ENCODE measurements around the gene OTUD7B. TPM values are rescaled to one million over a fixed set of nuclear protein-coding genes. Genes with fewer than 3 reads are reported as not detected.

Gene OTUD7B
- total and polyA plus RNA-seq, 4 donors: 4.0 to 28.3 (median 17.1) TPM

- TF ChIP-seq CTCF (IDR thresholded peaks at IDR 0.05; ENCODE audit: control extremely low read depth, extremely low read depth): no peak
- Histone ChIP-seq H3K9ac (ENCODE audit: insufficient read depth in 1 of 2, low read length in 2 of 2) (no peak overlapping the region), H3K9me3 (ENCODE audit: control insufficient read depth in 4 of 4, insufficient read depth in 3 of 4, low read length in 3 of 4) (no peaks in the 10 kb centered on the region), H3K36me3 (ENCODE audit: control insufficient read depth in 4 of 4, insufficient read depth in 4 of 4, low read length in 4 of 4) (no peaks in the 10 kb centered on the region), H3K27ac (ENCODE audit: low read depth in 1 of 2, low read length in 1 of 2) (no peak overlapping the region), H3K4me3 (no peak overlapping the region), H3K27me3 (ENCODE audit: control insufficient read depth in 3 of 3, insufficient read depth in 3 of 3, low read length in 2 of 3) (no peaks in the 10 kb centered on the region), H3K4me1 (ENCODE audit: control insufficient read depth in 5 of 5, insufficient read depth in 5 of 5, low read length in 5 of 5) (no peaks in the 10 kb centered on the region)
- no peak for DNase-seq
- no peak for ATAC-seq (ENCODE audit: insufficient read depth, low FRiP score)
Observed at GRCh38 chr1:150034336-150034735, 23.8 kb upstream of the OTUD7B start.

GRCh38 chr1:150028322-150028721 lies 17.8 kb upstream of the OTUD7B start:
- H3K9me3 ChIP-seq (ENCODE audit: control insufficient read depth in 4 of 4, insufficient read depth in 3 of 4, low read length in 3 of 4): no peaks in the 10 kb centered on the region
- DNase-seq (peak in 1 of 3 donors; percentile 36), ATAC-seq (ENCODE audit: insufficient read depth, low FRiP score) (no peak)
- WGBS, 2 donors: 93 to 95% methylated on average over 1 of the region's 1 CpG
- no peaks in the 10 kb centered on the region for H3K27me3 ChIP-seq (ENCODE audit: control insufficient read depth in 3 of 3, insufficient read depth in 3 of 3, low read length in 2 of 3)
- no peaks in the 10 kb centered on the region for H3K36me3 ChIP-seq (ENCODE audit: control insufficient read depth in 4 of 4, insufficient read depth in 4 of 4, low read length in 4 of 4)
- no peak for TF ChIP-seq CTCF (IDR thresholded peaks at IDR 0.05; ENCODE audit: control extremely low read depth, extremely low read depth)
- H3K9ac ChIP-seq (ENCODE audit: insufficient read depth in 1 of 2, low read length in 2 of 2): no peak overlapping the region
- no peak overlapping the region for H3K27ac ChIP-seq (ENCODE audit: low read depth in 1 of 2, low read length in 1 of 2)
- no peaks in the 10 kb centered on the region for H3K4me1 ChIP-seq (ENCODE audit: control insufficient read depth in 5 of 5, insufficient read depth in 5 of 5, low read length in 5 of 5)
- no peak overlapping the region for H3K4me3 ChIP-seq

- WGBS, 2 donors: 94 to 96% methylated on average over 2 of the region's 2 CpGs
Observed at GRCh38 chr1:150024156-150024555, 13.6 kb upstream of the OTUD7B start.

More at GRCh38 chr1:150024156-150024555, 13.6 kb upstream of the OTUD7B start:
- H3K4me1 ChIP-seq (ENCODE audit: control insufficient read depth in 5 of 5, insufficient read depth in 5 of 5, low read length in 5 of 5): no peaks in the 10 kb centered on the region
- no peak overlapping the region for H3K9ac ChIP-seq (ENCODE audit: insufficient read depth in 1 of 2, low read length in 2 of 2)
- TF ChIP-seq CTCF (IDR thresholded peaks at IDR 0.05; ENCODE audit: control extremely low read depth, extremely low read depth): no peak
- H3K27ac ChIP-seq (ENCODE audit: low read depth in 1 of 2, low read length in 1 of 2): no peak overlapping the region
- H3K36me3 ChIP-seq (ENCODE audit: control insufficient read depth in 4 of 4, insufficient read depth in 4 of 4, low read length in 4 of 4): no peaks in the 10 kb centered on the region
- H3K27me3 ChIP-seq (ENCODE audit: control insufficient read depth in 3 of 3, insufficient read depth in 3 of 3, low read length in 2 of 3): no peaks in the 10 kb centered on the region
- DNase-seq (no peak), ATAC-seq (ENCODE audit: insufficient read depth, low FRiP score) (no peak)
- no peaks in the 10 kb centered on the region for H3K9me3 ChIP-seq (ENCODE audit: control insufficient read depth in 4 of 4, insufficient read depth in 3 of 4, low read length in 3 of 4)
- H3K4me3 ChIP-seq: no peak overlapping the region
